ENCODE data around the gene ASB18. TPM values are rescaled to one million over a fixed set of nuclear protein-coding genes. Genes with fewer than 3 reads are reported as not detected.

ASB18 gene
- total and polyA plus RNA-seq, 2 experiments from 2014 or later: not detected

- no peak for TF ChIP-seq EZH2 (IDR thresholded peaks at IDR 0.05; ENCODE audit: low read depth, unreplicated experiment)
- TF ChIP-seq STAT1 (IDR thresholded peaks at IDR 0.05; ENCODE audit: unreplicated experiment): no peak
- TF ChIP-seq ZNF114 (CRISPR knock-in tag; IDR thresholded peaks at IDR 0.05): no peak
- no peak for TF ChIP-seq CTCF (conservative IDR thresholded peaks at IDR 0.05; ENCODE audit: low read depth in 2 of 2)
Observed at GRCh38 chr2:236252602-236253001, 11.6 kb downstream of the ASB18 start (continued).

DNA sequence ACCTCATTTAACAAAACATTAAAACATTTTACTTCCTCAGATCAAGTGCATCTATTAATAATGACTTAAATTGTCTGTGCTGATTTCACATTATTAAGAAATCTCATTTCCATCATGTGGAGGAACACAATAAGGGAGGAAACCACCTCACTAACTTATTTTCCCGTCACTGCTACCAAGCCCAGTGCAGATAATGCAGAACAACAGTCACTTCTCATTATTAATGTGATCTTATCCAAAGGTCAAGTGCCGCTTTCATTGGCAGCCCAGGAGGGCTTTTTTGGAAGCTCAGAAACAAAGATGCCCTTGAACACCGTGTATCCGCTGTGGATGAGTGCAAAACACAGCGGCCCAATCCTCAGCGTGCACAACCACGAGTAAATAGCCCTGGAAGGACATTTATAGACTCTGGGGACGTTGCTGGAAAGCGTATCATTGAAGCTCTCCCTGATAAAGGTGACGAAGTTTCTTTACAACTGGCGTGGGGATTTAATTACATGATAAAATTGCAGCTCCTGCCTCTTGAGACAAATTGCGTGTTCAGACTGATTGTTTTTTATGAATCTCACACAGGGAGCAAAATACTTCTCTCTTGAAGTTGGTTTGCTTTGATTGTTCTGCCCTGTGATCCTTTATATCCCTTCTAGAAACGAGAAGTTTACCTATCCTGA is 13.2 kb downstream of the ASB18 start:
- Mint-ChIP-seq H3K36me3 (ENCODE audit: low read depth) (no peaks in the 10 kb centered on the region), H3K27me3 (ENCODE audit: insufficient read depth, low read depth, poor library complexity) (peaks cover 11% of the 10 kb centered on the region), H3K4me3 (no peak overlapping the region), H3K27ac (no peak overlapping the region), H3K4me1 (peaks cover 9% of the 10 kb centered on the region), H3K9me3 (no peaks in the 10 kb centered on the region)
- Histone ChIP-seq H3K4me1 (ENCODE audit: insufficient read depth) (peaks cover 4% of the 10 kb centered on the region; the same call in 1 of the 2 replicates), H3K27me3 (ENCODE audit: insufficient read depth) (no peaks in the 10 kb centered on the region), H3K9me2 (ENCODE audit: insufficient read depth) (0 out of 2 replicates have a peak, but pooled peaks cover 4% of the 10 kb centered on the region), H3K4me2 (no peak overlapping the region), H3F3A (replicated peaks; ENCODE audit: low read depth) (no peaks in the 10 kb centered on the region), H3K79me2 (replicated peaks; ENCODE audit: insufficient read depth) (no peaks in the 10 kb centered on the region), H3K27ac (ENCODE audit: low read depth) (no peak overlapping the region), H4K20me1 (replicated peaks; ENCODE audit: insufficient read depth) (no peaks in the 10 kb centered on the region), H3K4me3 (no peak overlapping the region), H3K36me3 (ENCODE audit: insufficient read depth) (no peaks in the 10 kb centered on the region), H2AFZ (peak overlapping the region; percentile 59; the same call in 1 of the 2 replicates)
- no peak for ATAC-seq
- no peak for DNase-seq (ENCODE audit: low spot score)
- TF ChIP-seq REST (IDR thresholded peaks at IDR 0.05; ENCODE audit: unreplicated experiment) (no peak), EZH2 (IDR thresholded peaks at IDR 0.05; ENCODE audit: low read depth, unreplicated experiment) (no peak), CREB1 (CRISPR knock-in tag; IDR thresholded peaks at IDR 0.05; ENCODE audit: low read depth) (no peak), ETS1 (IDR thresholded peaks at IDR 0.05) (no peak), ZNF462 (CRISPR knock-in tag; IDR thresholded peaks at IDR 0.05) (no peak), JUNB (IDR thresholded peaks at IDR 0.05; ENCODE audit: unreplicated experiment) (no peak), POLR2AphosphoS5 (IDR thresholded peaks at IDR 0.05; ENCODE audit: low read depth) (no peak), ZNF114 (CRISPR knock-in tag; IDR thresholded peaks at IDR 0.05) (no peak)

All from GM23338 (cell line).